GM12878 (cell line): ENCODE measurements around the gene FADS1. TPM values are rescaled to one million over a fixed set of nuclear protein-coding genes. Genes with fewer than 3 reads are reported as not detected.

ENCODE experiments used
- ATAC-seq: fragments of 200-7000 bp; cut with Tn5 transposase; 3 replicates; pipeline ENCODE4 v1.9.1; 2020; ENCODE audit warnings: mild to moderate bottlenecking, moderate library complexity
- BruUV-seq: library from RNA; stranded (reverse); fragments of 400-500 nt; replicated peaks from 2 replicates; lab custom pipeline; 2021; lab: Mats Ljungman, UMichigan
- CTCF ChIA-PET: fragments of 300-600 bp; sonication (Branson Sonifier 250); formaldehyde crosslinking; extraction: SDS; loops from one replicate; lab custom pipeline; 2021; ENCODE audit warnings: inconsistent platforms; lab: Yijun Ruan, JAX
- POLR2A ChIA-PET: fragments of 350-600 bp; formaldehyde crosslinking; extraction: SDS; loops from one replicate; lab custom pipeline; 2021; ENCODE audit warnings: inconsistent platforms; lab: Charles Lee
- RAD21 ChIA-PET: fragments of 300-600 bp; sonication (Branson Sonifier 250); formaldehyde crosslinking; loops from one replicate; lab custom pipeline; 2023; ENCODE audit warnings: antibody characterized with exemption; ENCODE audit not compliant: unreplicated experiment; lab: Charles Lee
- SMC1A ChIA-PET: fragments of 300-600 bp; sonication (Branson Sonifier 250); formaldehyde crosslinking; loops from one replicate; lab custom pipeline; 2023; ENCODE audit not compliant: unreplicated experiment, uncharacterized antibody; lab: Charles Lee
- DNase-seq: peaks from one replicate; pipeline ENCODE4 v3.0.0-alpha.2; 2011; ENCODE audit warnings: low read depth, low spot score
- FAIRE-seq: peaks from 3 replicates; lab custom pipeline; 2011; peaks lifted over from hg19 to GRCh38; lab: Jason Lieb, UNC
- H2AFZ ChIP-seq: 2 replicates; pipeline ENCODE4 v1.6.0; 2011; ENCODE audit warnings: low read depth, low read length, control low read depth; ENCODE audit not compliant: control insufficient read depth
- H3K27ac ChIP-seq: 2 replicates; pipeline ENCODE4 v1.5.1; 2011; ENCODE audit warnings: control low read depth; ENCODE audit not compliant: control insufficient read depth, insufficient read depth
- H3K27me3 ChIP-seq, 2 experiments: replicated peaks in 1 of 2; 2 replicates each; pipeline versions ENCODE4 v1.6.0 to v1.6.1; 2011; ENCODE audit warnings: low read length in 1 of 2; ENCODE audit not compliant: control insufficient read depth in 2 of 2, insufficient read depth in 2 of 2
- H3K36me3 ChIP-seq, 2 experiments: 2 replicates each; pipeline ENCODE4 v1.5.1; 2011; ENCODE audit warnings: low read length in 1 of 2; ENCODE audit not compliant: control insufficient read depth in 2 of 2, insufficient read depth in 2 of 2
- H3K4me1 ChIP-seq: 2 replicates; pipeline ENCODE4 v1.6.1; 2011; ENCODE audit warnings: mild to moderate bottlenecking, low read length, moderate library complexity, mixed read lengths; ENCODE audit not compliant: control insufficient read depth, insufficient read depth
- H3K4me2 ChIP-seq: 2 replicates; pipeline ENCODE4 v1.6.0; 2011; ENCODE audit warnings: control low read depth; ENCODE audit not compliant: control insufficient read depth, insufficient read depth
- H3K4me3 ChIP-seq: fragments of 200-600 bp; sonication (generic); 2 replicates; pipeline ENCODE4 v1.5.1; 2016
- H3K79me2 ChIP-seq: 2 replicates; pipeline ENCODE4 v1.6.0; 2011; ENCODE audit warnings: low read length; ENCODE audit not compliant: control insufficient read depth, insufficient read depth
- H3K9ac ChIP-seq: 2 replicates; pipeline ENCODE4 v1.8.0; 2011; ENCODE audit warnings: low read length, control low read depth, mixed read lengths; ENCODE audit not compliant: control insufficient read depth, insufficient read depth
- H3K9me3 ChIP-seq: replicated peaks from 3 replicates; pipeline ENCODE4 v1.5.1; 2011; ENCODE audit warnings: mild to moderate bottlenecking, low read length; ENCODE audit not compliant: control insufficient read depth, insufficient read depth
- H4K20me1 ChIP-seq: 2 replicates; pipeline ENCODE4 v1.6.0; 2011; ENCODE audit not compliant: control insufficient read depth, insufficient read depth
- BRCA1 ChIP-seq: IDR thresholded peaks from 2 replicates; pipeline ENCODE4 v1.6.1; 2011; ENCODE audit warnings: low read depth, low read length, improper control_type of control experiment
- DPF2 ChIP-seq: fragments of 450-650 bp; IDR thresholded peaks from 2 replicates; pipeline ENCODE4 v1.6.1; 2017; ENCODE audit warnings: mild to moderate bottlenecking
- FOS ChIP-seq: IDR thresholded peaks from 3 replicates; pipeline ENCODE4 v1.6.1; 2011; ENCODE audit warnings: borderline replicate concordance; ENCODE audit not compliant: insufficient read length; ENCODE audit errors: extremely low read depth
- GABPA ChIP-seq: IDR thresholded peaks from 2 replicates; pipeline ENCODE4 v1.6.1; 2014; ENCODE audit warnings: antibody characterized with exemption, low read depth, mild to moderate bottlenecking, inconsistent platforms
- MEF2A ChIP-seq: IDR thresholded peaks from 2 replicates; pipeline ENCODE4 v1.6.1; 2011; ENCODE audit warnings: low read depth, mild to moderate bottlenecking, low read length, moderate library complexity; ENCODE audit not compliant: insufficient read depth
- MTA3 ChIP-seq: IDR thresholded peaks from 2 replicates; pipeline ENCODE4 v1.6.1; 2012; ENCODE audit warnings: low read length, inconsistent platforms, borderline replicate concordance
- NR2C2 ChIP-seq: IDR thresholded peaks from 2 replicates; pipeline ENCODE4 v1.6.1; 2011; ENCODE audit warnings: borderline replicate concordance, low read depth; ENCODE audit not compliant: control insufficient read depth, insufficient read length
- NRF1 ChIP-seq: conservative IDR thresholded peaks from 2 replicates; pipeline ENCODE4 v1.6.1; 2011; ENCODE audit warnings: mild to moderate bottlenecking, low read depth, low read length, improper control_type of control experiment
- RB1 ChIP-seq: fragments of 450-650 bp; formaldehyde crosslinking; IDR thresholded peaks from 2 replicates; pipeline ENCODE4 v1.6.1; 2017; ENCODE audit warnings: mild to moderate bottlenecking, borderline replicate concordance
- SMAD5 ChIP-seq: IDR thresholded peaks from 2 replicates; pipeline ENCODE4 v1.6.1; 2016; ENCODE audit warnings: antibody characterized with exemption, low read depth
- SREBF2 ChIP-seq: IDR thresholded peaks from 2 replicates; pipeline ENCODE4 v1.6.1; 2012; ENCODE audit warnings: mild to moderate bottlenecking, low read length
- SUZ12 ChIP-seq: fragments of 200-600 bp; sonication (generic); IDR thresholded peaks from one replicate; pipeline ENCODE4 v1.6.1; 2018; ENCODE audit warnings: antibody characterized with exemption, mild to moderate bottlenecking; ENCODE audit not compliant: unreplicated experiment
- TCF3 ChIP-seq: IDR thresholded peaks from 2 replicates; pipeline ENCODE4 v1.6.1; 2012; ENCODE audit warnings: low read depth, mild to moderate bottlenecking, low read length, borderline replicate concordance; ENCODE audit not compliant: insufficient read depth
- WGBS: methylation state at CpG from one replicate; pipeline ENCODE4 v1.1.6; 2016; ENCODE audit warnings: low lambda C conversion rate; ENCODE audit not compliant: insufficient replicate concordance, insufficient coverage; ENCODE audit errors: missing lambda C conversion rate; 5-methylcytosine and 5-hydroxymethylcytosine counted together
- in situ Hi-C: fragments of 300-500 bp; cut with MboI; formaldehyde crosslinking; loops from 9 replicates; pipeline ENCODE4 v1.14.3; 2018; ENCODE audit warnings: mixed read lengths
- intact Hi-C: fragments of 100-400 bp; cut with micrococcal nuclease; formaldehyde crosslinking; loops from one replicate; pipeline ENCODE4 v1.14.2; 2022; ENCODE audit not compliant: unreplicated experiment
- polyA plus RNA-seq, 11 experiments: library from polyadenylated mRNA; depleted of rRNA in 4 of 11; unstranded in 6 of 11; stranded (reverse) in 5 of 11; fragments of >200 nt; fragmentation: Nextera tagmentation in 4 of 11; fragmentation: Illumina TruSeq in 1 of 11; extraction: Ambion mirVana in 4 of 11; extraction: Trizol in 1 of 11; gene quantifications; 1 replicate in 1 of 11; 2 replicates in 10 of 11; pipeline versions ENCODE4 v1.2.1 to v1.2.3, GENCODE V29; 2011 to 2016; ENCODE audit warnings: inconsistent platforms in 2 of 11, missing spikeins in 2 of 11, low read depth in 1 of 11
- total RNA-seq, 4 experiments: library from RNA; depleted of rRNA in 3 of 4; stranded (reverse); fragments of >200 nt in 3 of 4; fragmentation: Illumina TruSeq in 1 of 4; extraction: Trizol in 1 of 4; gene quantifications; 2 replicates each; pipeline versions ENCODE4 v1.2.1 to v1.2.3, GENCODE V29; 2013 to 2021
- TF ChIP-seq, protein P1 (sequence below): IDR thresholded peaks from 2 replicates; pipeline ENCODE4 v1.6.1; 2012; ENCODE audit warnings: low read depth, low read length, improper control_type of control experiment
- TF ChIP-seq, protein P2 (sequence below): fragments of 450-650 bp; IDR thresholded peaks from 2 replicates; pipeline ENCODE4 v1.6.1; 2017; ENCODE audit warnings: mild to moderate bottlenecking
- TF ChIP-seq, protein P3 (sequence below): fragments of 450-650 bp; IDR thresholded peaks from 2 replicates; pipeline ENCODE4 v1.6.1; 2017; ENCODE audit warnings: mild to moderate bottlenecking, low read depth, inconsistent platforms; ENCODE audit not compliant: poor library complexity, severe bottlenecking
- TF ChIP-seq, protein P4 (sequence below): fragments of 450-650 bp; IDR thresholded peaks from 2 replicates; pipeline ENCODE4 v1.6.1; 2014; ENCODE audit warnings: mild to moderate bottlenecking

Gene FADS1
- total and polyA plus RNA-seq, 10 of the 15 experiments (the other 5 are each of a cell fraction or from before 2014, with no cell fraction given): 8.8 to 73.9 (median 39.0) TPM

DNA sequence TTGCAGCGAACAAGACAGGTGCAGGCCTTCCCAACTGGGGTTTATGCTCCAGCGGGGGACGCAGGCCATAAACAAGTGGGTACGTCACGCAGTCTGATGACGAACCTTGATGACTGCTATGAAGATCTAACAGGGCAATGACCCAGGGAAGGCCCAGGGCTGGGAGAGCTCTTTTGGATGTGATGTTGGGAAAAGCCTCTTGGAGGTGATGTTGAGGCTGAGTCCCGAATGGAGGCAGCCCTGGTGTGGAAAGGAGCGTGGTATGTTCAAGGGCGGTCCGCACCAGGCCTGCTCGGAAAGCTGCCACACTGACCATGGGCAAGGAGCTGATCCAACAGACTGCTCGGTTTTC is 17.1 kb upstream of the FADS1 start:
- ATAC-seq (no peak), DNase-seq (no peak), FAIRE-seq (no peak)
- Histone ChIP-seq H3K79me2 (peaks cover 82% of the 10 kb centered on the region), H4K20me1 (no peaks in the 10 kb centered on the region), H3K4me2 (peak overlapping the region; percentile 87), H3K27ac (peak overlapping the region; percentile 95), H3K36me3 (peaks cover 10 to 17% of the 10 kb centered on the region in 2 experiments), H3K9me3 (no peaks in the 10 kb centered on the region), H3K4me1 (peaks cover 36% of the 10 kb centered on the region), H3K9ac (peak overlapping the region; percentile 72), H3K4me3 (peak overlapping the region; percentile 33; the same call in 1 of the 2 replicates), H2AFZ (no peak overlapping the region), H3K27me3 (no peaks in the 10 kb centered on the region)
- 96% methylated on average over 12 of the region's 12 CpGs for WGBS
- no TSS peak for BruUV-seq
- ChIA-PET POLR2A (interaction anchor here (1.1 to 4.8 kb wide), 9 partner anchors 13 to 78 kb away, joined by 3 to 76 read pairs (median 6); partner anchors contain the start of genes FADS1, FEN1 and TMEM258), SMC1A (interaction anchor here (0.7 to 2.3 kb wide), 7 partner anchors 18 to 87 kb away, joined by 3 to 18 read pairs (median 4); no protein-coding TSS in a partner anchor), CTCF (interaction anchor here (0.7 to 2.4 kb wide), 10 partner anchors 16 to 274 kb away, joined by 3 to 23 read pairs (median 5); partner anchors contain the start of genes FADS1 and FEN1), RAD21 (interaction anchor here (0.7 to 2.4 kb wide), 7 partner anchors 15 to 274 kb away, joined by 3 to 15 read pairs (median 4); partner anchors contain the start of gene FEN1)
- TF ChIP-seq SUZ12: no peak
- no peak for TF ChIP-seq SREBF2
- TF ChIP-seq DPF2: no peak
- TF ChIP-seq TCF3: no peak
- no peak for TF ChIP-seq GABPA
- no peak for TF ChIP-seq FOS
- TF ChIP-seq MTA3: no peak
- TF ChIP-seq MEF2A: no peak
- no peak for TF ChIP-seq NR2C2
- TF ChIP-seq SMAD5: no peak
- TF ChIP-seq, protein P1, sequence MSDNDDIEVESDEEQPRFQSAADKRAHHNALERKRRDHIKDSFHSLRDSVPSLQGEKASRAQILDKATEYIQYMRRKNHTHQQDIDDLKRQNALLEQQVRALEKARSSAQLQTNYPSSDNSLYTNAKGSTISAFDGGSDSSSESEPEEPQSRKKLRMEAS: no peak
- TF ChIP-seq, protein P2, sequence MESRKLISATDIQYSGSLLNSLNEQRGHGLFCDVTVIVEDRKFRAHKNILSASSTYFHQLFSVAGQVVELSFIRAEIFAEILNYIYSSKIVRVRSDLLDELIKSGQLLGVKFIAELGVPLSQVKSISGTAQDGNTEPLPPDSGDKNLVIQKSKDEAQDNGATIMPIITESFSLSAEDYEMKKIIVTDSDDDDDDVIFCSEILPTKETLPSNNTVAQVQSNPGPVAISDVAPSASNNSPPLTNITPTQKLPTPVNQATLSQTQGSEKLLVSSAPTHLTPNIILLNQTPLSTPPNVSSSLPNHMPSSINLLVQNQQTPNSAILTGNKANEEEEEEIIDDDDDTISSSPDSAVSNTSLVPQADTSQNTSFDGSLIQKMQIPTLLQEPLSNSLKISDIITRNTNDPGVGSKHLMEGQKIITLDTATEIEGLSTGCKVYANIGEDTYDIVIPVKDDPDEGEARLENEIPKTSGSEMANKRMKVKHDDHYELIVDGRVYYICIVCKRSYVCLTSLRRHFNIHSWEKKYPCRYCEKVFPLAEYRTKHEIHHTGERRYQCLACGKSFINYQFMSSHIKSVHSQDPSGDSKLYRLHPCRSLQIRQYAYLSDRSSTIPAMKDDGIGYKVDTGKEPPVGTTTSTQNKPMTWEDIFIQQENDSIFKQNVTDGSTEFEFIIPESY: no peak
- TF ChIP-seq RB1: no peak
- TF ChIP-seq BRCA1: no peak
- no peak for TF ChIP-seq NRF1
- TF ChIP-seq, protein P3, sequence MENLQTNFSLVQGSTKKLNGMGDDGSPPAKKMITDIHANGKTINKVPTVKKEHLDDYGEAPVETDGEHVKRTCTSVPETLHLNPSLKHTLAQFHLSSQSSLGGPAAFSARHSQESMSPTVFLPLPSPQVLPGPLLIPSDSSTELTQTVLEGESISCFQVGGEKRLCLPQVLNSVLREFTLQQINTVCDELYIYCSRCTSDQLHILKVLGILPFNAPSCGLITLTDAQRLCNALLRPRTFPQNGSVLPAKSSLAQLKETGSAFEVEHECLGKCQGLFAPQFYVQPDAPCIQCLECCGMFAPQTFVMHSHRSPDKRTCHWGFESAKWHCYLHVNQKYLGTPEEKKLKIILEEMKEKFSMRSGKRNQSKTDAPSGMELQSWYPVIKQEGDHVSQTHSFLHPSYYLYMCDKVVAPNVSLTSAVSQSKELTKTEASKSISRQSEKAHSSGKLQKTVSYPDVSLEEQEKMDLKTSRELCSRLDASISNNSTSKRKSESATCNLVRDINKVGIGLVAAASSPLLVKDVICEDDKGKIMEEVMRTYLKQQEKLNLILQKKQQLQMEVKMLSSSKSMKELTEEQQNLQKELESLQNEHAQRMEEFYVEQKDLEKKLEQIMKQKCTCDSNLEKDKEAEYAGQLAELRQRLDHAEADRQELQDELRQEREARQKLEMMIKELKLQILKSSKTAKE: no peak
- TF ChIP-seq, protein P4, sequence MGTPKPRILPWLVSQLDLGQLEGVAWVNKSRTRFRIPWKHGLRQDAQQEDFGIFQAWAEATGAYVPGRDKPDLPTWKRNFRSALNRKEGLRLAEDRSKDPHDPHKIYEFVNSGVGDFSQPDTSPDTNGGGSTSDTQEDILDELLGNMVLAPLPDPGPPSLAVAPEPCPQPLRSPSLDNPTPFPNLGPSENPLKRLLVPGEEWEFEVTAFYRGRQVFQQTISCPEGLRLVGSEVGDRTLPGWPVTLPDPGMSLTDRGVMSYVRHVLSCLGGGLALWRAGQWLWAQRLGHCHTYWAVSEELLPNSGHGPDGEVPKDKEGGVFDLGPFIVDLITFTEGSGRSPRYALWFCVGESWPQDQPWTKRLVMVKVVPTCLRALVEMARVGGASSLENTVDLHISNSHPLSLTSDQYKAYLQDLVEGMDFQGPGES: no peak
- in situ Hi-C loops: no loop called here
- intact Hi-C loops: loop anchor here (2.0 kb wide), 1 partner anchor 41 kb away; the partner anchor contains the start of genes FEN1 and TMEM258
